ENCODE data around the gene CFAP92.

The CFAP92 gene

DNA sequence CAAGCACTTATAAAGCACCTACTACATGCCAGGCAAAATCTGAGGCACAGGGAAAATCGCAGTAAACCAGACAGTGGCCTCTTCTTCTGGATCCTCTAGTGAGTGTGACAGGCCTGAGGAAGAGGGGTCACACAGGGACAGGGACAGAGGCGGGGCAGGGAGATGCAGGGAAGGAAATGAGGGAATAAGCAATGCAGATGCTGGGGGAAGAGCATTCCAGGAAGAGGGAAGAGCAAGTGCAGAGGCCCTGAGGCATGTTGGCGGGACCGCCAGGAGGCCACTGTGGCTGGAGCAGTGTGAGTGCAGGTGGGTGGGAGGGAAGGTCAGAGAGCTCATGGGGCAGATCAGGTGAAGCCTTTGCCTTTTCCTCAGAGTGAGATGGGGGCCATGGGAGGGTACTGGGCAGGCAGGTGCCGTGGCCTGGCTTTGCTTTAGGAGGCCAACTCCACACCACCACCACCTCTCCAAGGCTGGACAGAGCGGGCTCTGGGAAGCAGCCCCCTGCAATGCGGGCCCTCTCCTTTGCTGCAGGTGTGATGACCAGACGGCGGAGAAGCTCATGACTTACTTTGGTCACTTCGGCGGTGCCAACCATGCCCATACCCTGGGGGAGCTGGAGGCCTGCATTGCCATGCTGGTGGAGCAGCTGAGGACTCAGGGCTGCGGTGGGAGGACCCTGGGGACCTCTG, 39.9 kb upstream of the CFAP92 start:
- peaks cover 27% of the 10 kb centered on the region for H3K4me1 ChIP-seq (ENCODE audit: control insufficient read depth, insufficient read depth, low read length)
- no peaks in the 10 kb centered on the region for H3K27me3 ChIP-seq (ENCODE audit: control insufficient read depth in 1 of 2, insufficient read depth in 2 of 2, low read length in 2 of 2)
- no peak overlapping the region for H3K4me3 ChIP-seq (ENCODE audit: low read length in 2 of 2)
- H3K27ac ChIP-seq (ENCODE audit: low read length) = no peak overlapping the region
- H3K36me3 ChIP-seq (ENCODE audit: control insufficient read depth in 2 of 2, insufficient read depth in 2 of 2, low read length in 2 of 2) = peaks cover 0 to 3% of the 10 kb centered on the region in 2 donors
- H3K9me3 ChIP-seq (ENCODE audit: control insufficient read depth in 2 of 2, low read length in 2 of 2) = no peaks in the 10 kb centered on the region
- no peak overlapping the region for H3K9ac ChIP-seq (ENCODE audit: low read length in 2 of 2)

DNA sequence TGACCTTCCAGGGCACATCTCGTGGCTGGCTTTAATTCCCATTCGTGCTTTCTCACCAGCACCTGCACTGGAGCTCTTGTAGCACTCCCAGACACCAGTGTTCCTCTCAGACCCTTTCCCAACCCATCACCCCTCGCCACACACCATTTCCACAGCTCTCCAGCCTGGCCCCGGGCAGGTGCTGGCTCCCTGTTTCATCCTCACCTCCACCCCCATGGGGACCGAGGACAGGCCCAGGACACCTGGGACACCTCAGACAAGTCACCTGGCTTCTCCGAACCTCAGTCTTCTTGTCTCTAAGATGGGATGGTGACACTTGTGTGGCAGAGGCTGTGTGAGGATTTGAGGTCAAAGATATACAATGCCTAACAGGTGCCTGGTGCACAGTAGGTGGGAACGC, 39.3 kb upstream of the CFAP92 start:
- Histone ChIP-seq H3K9me3 (ENCODE audit: control insufficient read depth in 2 of 2, low read length in 2 of 2) (no peaks in the 10 kb centered on the region), H3K4me3 (ENCODE audit: low read length in 2 of 2) (no peak overlapping the region), H3K27me3 (ENCODE audit: control insufficient read depth in 1 of 2, insufficient read depth in 2 of 2, low read length in 2 of 2) (no peaks in the 10 kb centered on the region), H3K27ac (ENCODE audit: low read length) (no peak overlapping the region), H3K9ac (ENCODE audit: low read length in 2 of 2) (no peak overlapping the region), H3K36me3 (ENCODE audit: control insufficient read depth in 2 of 2, insufficient read depth in 2 of 2, low read length in 2 of 2) (peaks cover 0 to 3% of the 10 kb centered on the region in 2 donors), H3K4me1 (ENCODE audit: control insufficient read depth, insufficient read depth, low read length) (peaks cover 27% of the 10 kb centered on the region)

DNA sequence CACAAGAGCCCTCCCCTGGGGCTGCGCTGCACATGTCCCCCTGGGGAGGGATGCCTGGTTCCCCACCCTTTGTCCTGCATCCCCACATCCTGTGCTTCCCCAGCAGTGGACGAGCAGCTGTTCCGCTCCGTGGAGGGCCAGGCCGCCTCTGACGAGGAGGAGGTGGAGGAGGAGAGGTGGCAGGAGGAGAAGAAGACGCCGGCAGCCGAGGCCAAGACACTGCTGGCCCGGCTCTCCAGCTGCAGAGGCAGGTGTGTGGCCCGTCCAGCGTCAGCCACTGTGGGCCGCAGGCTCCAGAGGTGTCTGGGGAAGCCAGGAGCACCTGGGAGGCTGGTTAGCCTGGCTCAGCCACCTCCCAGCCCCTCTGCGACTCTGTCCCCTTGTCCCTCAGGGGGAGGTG, 38.8 kb upstream of the CFAP92 start:
- Histone ChIP-seq H3K4me3 (ENCODE audit: low read length in 2 of 2) (no peak overlapping the region), H3K27me3 (ENCODE audit: control insufficient read depth in 1 of 2, insufficient read depth in 2 of 2, low read length in 2 of 2) (no peaks in the 10 kb centered on the region), H3K4me1 (ENCODE audit: control insufficient read depth, insufficient read depth, low read length) (peaks cover 27% of the 10 kb centered on the region), H3K27ac (ENCODE audit: low read length) (no peak overlapping the region), H3K9me3 (ENCODE audit: control insufficient read depth in 2 of 2, low read length in 2 of 2) (no peaks in the 10 kb centered on the region), H3K36me3 (ENCODE audit: control insufficient read depth in 2 of 2, insufficient read depth in 2 of 2, low read length in 2 of 2) (peaks cover 0 to 3% of the 10 kb centered on the region in 2 donors), H3K9ac (ENCODE audit: low read length in 2 of 2) (no peak overlapping the region)

DNA sequence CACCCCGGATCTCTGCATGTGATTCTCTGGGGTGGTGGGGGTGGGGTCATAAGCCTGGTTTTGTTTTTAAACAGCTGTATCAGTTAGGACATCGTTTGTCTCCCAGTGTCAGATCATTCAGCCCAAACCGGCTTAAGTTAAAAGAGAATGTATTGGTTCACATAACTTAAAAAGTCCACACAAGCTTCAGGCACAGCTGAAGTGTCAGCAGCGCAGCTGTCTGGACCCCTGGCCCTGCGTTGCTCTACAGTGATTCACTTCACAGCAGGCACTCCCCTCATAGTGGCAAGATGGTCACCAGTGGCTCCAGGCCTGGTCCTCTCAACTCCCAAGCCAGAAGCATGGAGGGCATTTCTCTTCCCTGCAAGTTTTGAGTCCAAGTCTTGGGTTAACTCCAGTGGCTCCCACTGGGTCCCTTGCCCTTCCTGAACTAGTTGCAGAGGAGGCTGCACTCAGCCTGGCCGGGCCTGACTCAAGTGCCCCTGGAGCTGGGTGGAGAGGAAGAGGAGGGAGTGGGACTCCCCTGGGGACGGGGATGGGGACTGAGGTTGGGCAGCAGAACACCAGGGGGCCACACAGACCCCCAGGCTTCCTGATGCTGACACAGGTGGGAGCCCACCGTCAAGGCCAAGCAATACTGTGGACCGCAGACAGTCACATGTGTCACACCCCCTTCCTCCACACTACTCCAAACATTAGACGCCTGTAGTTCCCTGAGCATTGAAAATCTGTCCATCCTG, 37.8 kb upstream of the CFAP92 start:
- H3K27ac ChIP-seq (ENCODE audit: low read length) = no peak overlapping the region
- peaks cover 0 to 3% of the 10 kb centered on the region in 2 donors for H3K36me3 ChIP-seq (ENCODE audit: control insufficient read depth in 2 of 2, insufficient read depth in 2 of 2, low read length in 2 of 2)
- peaks cover 37% of the 10 kb centered on the region for H3K4me1 ChIP-seq (ENCODE audit: control insufficient read depth, insufficient read depth, low read length)
- H3K9me3 ChIP-seq (ENCODE audit: control insufficient read depth in 2 of 2, low read length in 2 of 2) = no peaks in the 10 kb centered on the region
- H3K4me3 ChIP-seq (ENCODE audit: low read length in 2 of 2) = no peak overlapping the region
- H3K27me3 ChIP-seq (ENCODE audit: control insufficient read depth in 1 of 2, insufficient read depth in 2 of 2, low read length in 2 of 2) = no peaks in the 10 kb centered on the region
- no peak overlapping the region for H3K9ac ChIP-seq (ENCODE audit: low read length in 2 of 2)

DNA sequence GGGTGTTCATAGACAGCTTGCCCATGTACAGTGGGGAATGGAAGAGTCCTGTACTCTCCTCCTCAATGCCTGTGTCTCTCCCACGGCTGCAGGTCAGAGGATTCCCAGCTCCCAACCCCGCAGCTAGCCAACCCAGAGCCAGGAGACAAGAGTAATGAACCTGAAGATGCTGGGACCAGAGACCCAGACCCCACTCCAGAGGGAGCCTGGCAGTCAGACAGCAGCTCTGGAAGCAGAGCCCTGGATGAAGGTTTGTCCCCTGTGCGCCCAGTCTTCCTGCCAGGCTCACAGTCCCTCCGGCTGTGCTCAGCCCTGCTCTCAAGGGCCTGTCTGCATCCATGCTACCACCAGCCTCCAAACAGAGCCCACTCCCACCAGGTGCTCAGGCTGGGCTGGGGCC, 36.7 kb upstream of the CFAP92 start:
- Histone ChIP-seq H3K9me3 (ENCODE audit: control insufficient read depth in 2 of 2, low read length in 2 of 2) (no peaks in the 10 kb centered on the region), H3K27ac (ENCODE audit: low read length) (no peak overlapping the region), H3K36me3 (ENCODE audit: control insufficient read depth in 2 of 2, insufficient read depth in 2 of 2, low read length in 2 of 2) (peaks cover 0 to 3% of the 10 kb centered on the region in 2 donors), H3K27me3 (ENCODE audit: control insufficient read depth in 1 of 2, insufficient read depth in 2 of 2, low read length in 2 of 2) (no peaks in the 10 kb centered on the region), H3K4me3 (ENCODE audit: low read length in 2 of 2) (no peak overlapping the region), H3K9ac (ENCODE audit: low read length in 2 of 2) (no peak overlapping the region), H3K4me1 (ENCODE audit: control insufficient read depth, insufficient read depth, low read length) (peaks cover 37% of the 10 kb centered on the region)

DNA sequence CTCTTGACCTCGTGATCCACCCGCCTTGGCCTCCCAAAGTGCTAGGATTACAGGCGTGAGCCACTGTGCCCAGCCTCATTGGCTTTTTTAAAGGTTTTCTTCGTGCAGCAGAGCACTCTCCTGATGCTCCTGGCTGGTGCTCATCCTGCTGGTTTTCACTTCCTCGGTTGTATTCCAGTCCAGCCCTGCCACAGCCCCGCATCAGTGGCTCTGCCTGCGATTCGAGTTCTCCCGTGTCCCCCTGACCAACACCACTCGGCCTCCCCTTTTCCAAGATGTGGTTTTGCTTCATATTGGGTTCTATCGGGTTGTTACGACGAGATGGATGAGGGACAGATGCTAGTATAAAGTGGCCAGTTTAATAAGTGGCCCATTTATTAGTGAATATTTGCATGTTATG, 35.0 kb upstream of the CFAP92 start:
- H3K36me3 ChIP-seq (ENCODE audit: control insufficient read depth in 2 of 2, insufficient read depth in 2 of 2, low read length in 2 of 2) = peaks cover 0 to 3% of the 10 kb centered on the region in 2 donors
- peaks cover 36% of the 10 kb centered on the region for H3K4me1 ChIP-seq (ENCODE audit: control insufficient read depth, insufficient read depth, low read length)
- H3K27ac ChIP-seq (ENCODE audit: low read length) = no peak overlapping the region
- H3K9me3 ChIP-seq (ENCODE audit: control insufficient read depth in 2 of 2, low read length in 2 of 2) = no peaks in the 10 kb centered on the region
- H3K27me3 ChIP-seq (ENCODE audit: control insufficient read depth in 1 of 2, insufficient read depth in 2 of 2, low read length in 2 of 2) = no peaks in the 10 kb centered on the region
- no peak overlapping the region for H3K9ac ChIP-seq (ENCODE audit: low read length in 2 of 2)
- H3K4me3 ChIP-seq (ENCODE audit: low read length in 2 of 2) = no peak overlapping the region

DNA sequence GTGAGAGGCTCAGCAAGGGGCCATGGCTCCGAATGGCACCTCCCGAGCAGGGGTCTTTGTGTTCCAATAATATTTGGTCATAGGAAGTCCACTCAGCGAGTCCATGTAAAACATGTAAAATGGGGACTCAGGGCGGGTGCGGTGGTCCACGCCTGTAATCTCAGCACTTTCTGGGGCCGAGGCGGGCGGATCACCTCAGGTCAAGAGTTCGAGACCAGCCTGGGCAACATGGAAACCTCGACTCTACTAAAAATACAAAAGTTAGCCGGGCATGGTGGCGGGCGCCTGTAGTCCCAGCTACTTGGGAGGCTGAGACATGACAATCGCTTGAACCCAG, 33.6 kb upstream of the CFAP92 start:
- Histone ChIP-seq H3K9ac (ENCODE audit: low read length in 2 of 2) (peak overlapping the region; percentile 57 to 66), H3K27me3 (ENCODE audit: control insufficient read depth in 1 of 2, insufficient read depth in 2 of 2, low read length in 2 of 2) (no peaks in the 10 kb centered on the region), H3K27ac (ENCODE audit: low read length) (no peak overlapping the region), H3K9me3 (ENCODE audit: control insufficient read depth in 2 of 2, low read length in 2 of 2) (no peaks in the 10 kb centered on the region), H3K4me3 (ENCODE audit: low read length in 2 of 2) (peak overlapping the region; percentile 65 to 74), H3K4me1 (ENCODE audit: control insufficient read depth, insufficient read depth, low read length) (peaks cover 38% of the 10 kb centered on the region), H3K36me3 (ENCODE audit: control insufficient read depth in 2 of 2, insufficient read depth in 2 of 2, low read length in 2 of 2) (peaks cover 0 to 3% of the 10 kb centered on the region in 2 donors)

DNA sequence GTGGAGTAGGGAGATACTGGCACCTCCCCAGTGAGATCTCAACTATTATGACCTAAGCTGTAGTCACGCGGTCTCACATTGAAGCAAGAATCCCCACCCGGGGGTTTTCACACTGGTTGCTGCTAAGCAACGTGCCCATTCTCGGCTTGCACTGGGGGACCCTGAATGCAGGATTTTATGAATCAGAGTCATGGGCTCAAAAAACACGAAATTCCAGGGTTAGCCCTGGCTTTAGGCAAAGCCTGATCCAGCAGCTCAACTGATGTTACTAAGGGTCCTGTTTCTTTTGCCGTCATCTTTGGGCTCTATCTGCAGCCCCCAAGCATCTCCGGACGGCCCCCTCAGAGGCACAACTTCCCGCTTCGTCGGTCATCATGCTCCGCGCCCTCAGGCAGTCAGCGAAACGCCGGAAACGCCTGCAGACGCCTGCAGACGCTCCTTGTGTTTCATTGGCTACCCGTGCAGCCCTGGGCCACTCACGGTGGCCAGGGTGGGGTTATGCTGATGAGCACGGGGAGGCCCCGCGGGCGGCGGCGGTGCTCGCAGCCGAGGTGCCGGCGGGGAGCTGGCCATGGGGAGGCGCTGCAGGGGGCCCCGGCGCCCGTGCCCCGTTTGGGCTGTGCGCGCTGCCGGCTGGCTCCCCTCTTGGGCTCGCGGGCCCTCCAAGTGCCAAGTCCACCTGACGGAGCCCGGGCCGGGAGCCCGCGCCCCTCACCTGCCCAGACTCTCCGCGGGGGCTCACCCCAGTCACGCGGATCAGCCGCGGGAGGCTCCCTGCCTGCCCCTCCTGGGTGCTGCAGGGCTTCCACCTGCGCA, 33.1 kb upstream of the CFAP92 start:
- Histone ChIP-seq H3K9ac (ENCODE audit: low read length in 2 of 2) (peak overlapping the region; percentile 57 to 66), H3K27me3 (ENCODE audit: control insufficient read depth in 1 of 2, insufficient read depth in 2 of 2, low read length in 2 of 2) (no peaks in the 10 kb centered on the region), H3K36me3 (ENCODE audit: control insufficient read depth in 2 of 2, insufficient read depth in 2 of 2, low read length in 2 of 2) (peaks cover 0 to 3% of the 10 kb centered on the region in 2 donors), H3K9me3 (ENCODE audit: control insufficient read depth in 2 of 2, low read length in 2 of 2) (no peaks in the 10 kb centered on the region), H3K4me3 (ENCODE audit: low read length in 2 of 2) (peak overlapping the region; percentile 65 to 74), H3K4me1 (ENCODE audit: control insufficient read depth, insufficient read depth, low read length) (peaks cover 43% of the 10 kb centered on the region), H3K27ac (ENCODE audit: low read length) (peak overlapping the region; percentile 64)

DNA sequence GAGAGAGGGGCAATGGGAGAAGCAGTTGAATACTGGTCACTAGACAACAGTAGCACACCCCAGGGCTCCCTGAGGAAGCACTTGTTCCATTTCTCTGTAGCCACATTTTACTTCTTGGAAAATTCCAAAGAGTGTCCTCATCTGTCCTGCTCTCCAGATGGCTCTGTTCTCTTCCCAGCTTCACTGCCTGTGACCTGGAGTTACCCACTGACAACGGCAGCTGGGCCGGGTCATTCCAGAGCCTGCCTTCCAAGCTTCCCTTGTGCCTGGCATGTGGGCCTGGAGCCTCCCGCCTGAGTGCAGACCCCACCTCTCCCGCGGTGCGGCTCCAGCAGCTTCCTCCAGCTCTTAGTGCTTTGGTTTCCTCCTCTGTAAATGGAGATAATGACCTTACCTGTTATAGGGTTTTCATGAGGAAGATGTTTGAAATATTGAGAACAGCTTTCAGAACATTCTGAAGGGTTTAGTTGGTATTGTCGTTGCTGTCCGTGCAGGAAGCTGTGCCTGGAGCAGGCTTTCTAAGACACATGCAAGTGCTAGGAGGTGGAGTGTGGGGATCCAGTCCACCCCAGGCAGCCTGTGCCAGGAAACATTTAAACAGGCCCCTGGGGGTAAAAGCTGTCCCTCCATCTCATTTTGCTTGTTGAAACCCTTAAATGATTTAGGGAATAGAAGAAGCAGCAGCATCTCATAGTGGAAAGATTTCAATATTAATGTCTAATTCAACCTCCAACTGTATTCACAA, 32.0 kb upstream of the CFAP92 start:
- Histone ChIP-seq H3K9me3 (ENCODE audit: control insufficient read depth in 2 of 2, low read length in 2 of 2) (no peaks in the 10 kb centered on the region), H3K4me1 (ENCODE audit: control insufficient read depth, insufficient read depth, low read length) (peaks cover 46% of the 10 kb centered on the region), H3K27ac (ENCODE audit: low read length) (peak overlapping the region; percentile 64), H3K36me3 (ENCODE audit: control insufficient read depth in 2 of 2, insufficient read depth in 2 of 2, low read length in 2 of 2) (peaks cover 0 to 3% of the 10 kb centered on the region in 2 donors), H3K9ac (ENCODE audit: low read length in 2 of 2) (peak overlapping the region in 1 of 2 donors; percentile 10), H3K4me3 (ENCODE audit: low read length in 2 of 2) (peak overlapping the region in 1 of 2 donors; percentile 74), H3K27me3 (ENCODE audit: control insufficient read depth in 1 of 2, insufficient read depth in 2 of 2, low read length in 2 of 2) (no peaks in the 10 kb centered on the region)

DNA sequence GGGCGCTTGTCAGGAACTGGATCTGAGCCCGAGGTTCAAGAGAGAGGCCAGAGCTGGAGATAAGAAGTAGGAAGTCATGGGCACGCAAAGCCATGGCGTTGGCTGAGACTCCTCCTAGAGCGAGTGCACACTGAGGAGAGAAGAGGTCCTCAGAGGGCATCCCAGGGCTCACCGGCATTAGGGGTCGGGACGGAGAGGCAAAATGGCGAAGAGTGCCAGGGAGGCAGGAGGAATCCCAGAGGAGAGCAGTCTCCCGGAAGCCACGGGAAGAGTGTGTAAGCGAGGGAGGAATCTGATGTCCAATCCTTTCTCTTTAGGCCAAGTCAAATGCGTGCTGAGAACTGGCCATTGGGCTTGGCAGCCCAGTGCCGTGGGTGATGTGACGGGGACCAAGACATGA, 31.2 kb upstream of the CFAP92 start:
- Histone ChIP-seq H3K9me3 (ENCODE audit: control insufficient read depth in 2 of 2, low read length in 2 of 2) (no peaks in the 10 kb centered on the region), H3K36me3 (ENCODE audit: control insufficient read depth in 2 of 2, insufficient read depth in 2 of 2, low read length in 2 of 2) (no peaks in the 10 kb centered on the region), H3K27ac (ENCODE audit: low read length) (peak overlapping the region; percentile 64), H3K4me1 (ENCODE audit: control insufficient read depth, insufficient read depth, low read length) (peaks cover 52% of the 10 kb centered on the region), H3K27me3 (ENCODE audit: control insufficient read depth in 1 of 2, insufficient read depth in 2 of 2, low read length in 2 of 2) (no peaks in the 10 kb centered on the region), H3K9ac (ENCODE audit: low read length in 2 of 2) (peak overlapping the region in 1 of 2 donors; percentile 10), H3K4me3 (ENCODE audit: low read length in 2 of 2) (no peak overlapping the region)
